Measurements from ENCODE around the gene DNAJC30. TPM values are rescaled to one million over a fixed set of nuclear protein-coding genes. Genes with fewer than 3 reads are reported as not detected.

DNAJC30 gene
- total RNA-seq, 4 donors from 2014 or later, result 2.3 to 9.3 (median 5.3) TPM

GRCh38 chr7:73698410-73698809 is 15.2 kb upstream of the DNAJC30 start:
- 80% methylated on average over 4 of the region's 7 CpGs; no CpG with 5 or more reads in 1 of the 2 donors for WGBS, 2 donors (ENCODE audit: low coverage in 1 of 2)
- no peaks in the 10 kb centered on the region for H3K27me3 ChIP-seq

DNA sequence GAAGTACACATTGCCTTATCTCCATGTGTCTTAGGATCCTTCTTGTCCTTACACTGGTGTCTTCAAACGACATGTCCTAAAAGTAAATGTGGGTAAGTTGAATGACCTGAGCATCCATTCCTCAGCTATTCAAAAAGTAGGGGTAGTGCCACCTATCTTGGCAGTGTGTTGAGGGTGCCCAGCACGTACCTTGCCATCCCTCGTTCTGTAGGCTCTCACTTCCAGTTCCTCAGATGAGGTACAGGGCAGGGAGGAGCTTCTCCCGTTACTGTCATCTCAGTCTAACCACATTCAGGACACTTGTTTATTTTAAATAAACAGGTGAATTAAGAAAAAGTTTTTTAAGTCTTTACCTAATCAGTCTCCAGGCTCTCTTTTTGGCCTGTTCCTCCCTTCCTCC is 13.1 kb upstream of the DNAJC30 start:
- WGBS, 2 donors (ENCODE audit: low coverage in 1 of 2), result 75 to 78% methylated on average over 4 of the region's 4 CpGs
- Histone ChIP-seq H3K4me3 (no peak overlapping the region), H3K4me1 (no peaks in the 10 kb centered on the region), H3K9me3 (no peaks in the 10 kb centered on the region), H3K27ac (no peak overlapping the region), H3K27me3 (no peaks in the 10 kb centered on the region), H3K36me3 (peaks cover 0 to 99% of the 10 kb centered on the region in 2 donors)
- no peak for ATAC-seq
- TF ChIP-seq POLR2A (IDR thresholded peaks at IDR 0.05) (no peak), EP300 (IDR thresholded peaks at IDR 0.05) (no peak), POLR2AphosphoS5 (IDR thresholded peaks at IDR 0.05) (no peak)
- TF ChIP-seq, protein P1, sequence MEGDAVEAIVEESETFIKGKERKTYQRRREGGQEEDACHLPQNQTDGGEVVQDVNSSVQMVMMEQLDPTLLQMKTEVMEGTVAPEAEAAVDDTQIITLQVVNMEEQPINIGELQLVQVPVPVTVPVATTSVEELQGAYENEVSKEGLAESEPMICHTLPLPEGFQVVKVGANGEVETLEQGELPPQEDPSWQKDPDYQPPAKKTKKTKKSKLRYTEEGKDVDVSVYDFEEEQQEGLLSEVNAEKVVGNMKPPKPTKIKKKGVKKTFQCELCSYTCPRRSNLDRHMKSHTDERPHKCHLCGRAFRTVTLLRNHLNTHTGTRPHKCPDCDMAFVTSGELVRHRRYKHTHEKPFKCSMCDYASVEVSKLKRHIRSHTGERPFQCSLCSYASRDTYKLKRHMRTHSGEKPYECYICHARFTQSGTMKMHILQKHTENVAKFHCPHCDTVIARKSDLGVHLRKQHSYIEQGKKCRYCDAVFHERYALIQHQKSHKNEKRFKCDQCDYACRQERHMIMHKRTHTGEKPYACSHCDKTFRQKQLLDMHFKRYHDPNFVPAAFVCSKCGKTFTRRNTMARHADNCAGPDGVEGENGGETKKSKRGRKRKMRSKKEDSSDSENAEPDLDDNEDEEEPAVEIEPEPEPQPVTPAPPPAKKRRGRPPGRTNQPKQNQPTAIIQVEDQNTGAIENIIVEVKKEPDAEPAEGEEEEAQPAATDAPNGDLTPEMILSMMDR (IDR thresholded peaks at IDR 0.05), result no peak

More at GRCh38 chr7:73698410-73698809, 15.2 kb upstream of the DNAJC30 start:
- Histone ChIP-seq H3K27ac (no peak overlapping the region), H3K4me1 (peaks cover 0 to under 1% (median 0%) of the 10 kb centered on the region in 3 donors), H3K9me3 (no peaks in the 10 kb centered on the region), H3K4me3 (no peak overlapping the region), H3K36me3 (peaks cover 0 to 99% of the 10 kb centered on the region in 2 donors)
- TF ChIP-seq POLR2A (IDR thresholded peaks at IDR 0.05) (no peak), POLR2AphosphoS5 (IDR thresholded peaks at IDR 0.05) (no peak), EP300 (IDR thresholded peaks at IDR 0.05) (no peak)
- TF ChIP-seq, protein P1 (IDR thresholded peaks at IDR 0.05), result no peak
- no peak for ATAC-seq

- TF ChIP-seq POLR2AphosphoS5 (IDR thresholded peaks at IDR 0.05), result no peak
- no peak for TF ChIP-seq EP300 (IDR thresholded peaks at IDR 0.05)
- TF ChIP-seq, protein P1 (IDR thresholded peaks at IDR 0.05), result no peak
- TF ChIP-seq POLR2A (IDR thresholded peaks at IDR 0.05), result no peak
- Histone ChIP-seq H3K9me3 (no peaks in the 10 kb centered on the region), H3K4me3 (no peak overlapping the region), H3K4me1 (peaks cover 0 to 1% (median 0%) of the 10 kb centered on the region in 3 donors), H3K36me3 (peaks cover 0 to 94% of the 10 kb centered on the region in 2 donors), H3K27me3 (no peaks in the 10 kb centered on the region), H3K27ac (no peak overlapping the region)
- no peak for ATAC-seq
- WGBS, 2 donors (ENCODE audit: low coverage in 1 of 2), result 59 to 85% methylated on average over 3 to 6 of the region's 7 CpGs
These were observed 7.4 kb upstream of the DNAJC30 start for GRCh38 chr7:73690646-73691045.

- H3K27me3 ChIP-seq, result no peaks in the 10 kb centered on the region
- H3K27ac ChIP-seq, result no peak overlapping the region
- H3K4me1 ChIP-seq, result peaks cover 0 to 20% (median 0%) of the 10 kb centered on the region in 3 donors
- 50 to 77% methylated on average over 1 to 2 of the region's 8 CpGs for WGBS, 2 donors (ENCODE audit: low coverage in 1 of 2)
- no peak for TF ChIP-seq EP300 (IDR thresholded peaks at IDR 0.05)
- TF ChIP-seq POLR2AphosphoS5 (IDR thresholded peaks at IDR 0.05), result no peak
- no peak overlapping the region for H3K4me3 ChIP-seq
- ATAC-seq, result no peak
- no peaks in the 10 kb centered on the region for H3K9me3 ChIP-seq
- H3K36me3 ChIP-seq, result peaks cover 0 to 70% of the 10 kb centered on the region in 2 donors
These were observed 5.0 kb upstream of the DNAJC30 start for GRCh38 chr7:73688288-73688687.

- no peak for ATAC-seq
- Histone ChIP-seq H3K4me1 (peaks cover 0 to 45% (median 11%) of the 10 kb centered on the region in 3 donors), H3K4me3 (no peak overlapping the region), H3K27ac (no peak overlapping the region), H3K9me3 (no peaks in the 10 kb centered on the region), H3K36me3 (peaks cover 0 to 45% of the 10 kb centered on the region in 2 donors), H3K27me3 (no peaks in the 10 kb centered on the region)
- WGBS, 2 donors (ENCODE audit: low coverage in 1 of 2), result 91 to 99% methylated on average over 4 to 12 of the region's 18 CpGs
- TF ChIP-seq POLR2A (IDR thresholded peaks at IDR 0.05), result no peak
- TF ChIP-seq, protein P1 (IDR thresholded peaks at IDR 0.05), result no peak
- no peak for TF ChIP-seq POLR2AphosphoS5 (IDR thresholded peaks at IDR 0.05)
- TF ChIP-seq EP300 (IDR thresholded peaks at IDR 0.05), result no peak
These were observed 2.1 kb upstream of the DNAJC30 start for GRCh38 chr7:73685311-73685710.
